Measurements from ENCODE around the gene NDC1.

DNA sequence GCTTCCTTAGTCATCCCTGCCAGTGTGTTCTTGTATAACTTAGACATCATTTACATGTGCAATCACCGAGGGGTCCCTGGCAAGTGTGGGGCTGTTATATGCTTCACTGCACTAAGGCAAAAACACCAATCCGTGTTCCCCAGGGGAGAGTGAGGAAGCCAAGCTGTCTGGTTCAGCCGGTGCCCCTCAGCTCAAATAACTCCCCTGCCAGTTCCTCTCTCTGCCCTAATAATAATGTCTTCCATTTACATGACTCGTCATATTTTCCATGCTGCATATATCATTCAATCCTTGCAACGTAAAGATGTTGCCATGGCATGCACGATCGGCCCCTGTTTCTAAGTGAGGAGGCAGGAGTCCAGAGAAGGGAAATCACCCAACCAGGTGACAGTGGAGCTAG is 24.4 kb upstream of the NDC1 start:
- TF ChIP-seq ZNF565 (CRISPR knock-in tag; conservative IDR thresholded peaks at IDR 0.05; ENCODE audit: low read depth) (no peak), ARNTL (CRISPR knock-in tag; IDR thresholded peaks at IDR 0.05; ENCODE audit: borderline replicate concordance, low read depth) (no peak), PPARA (CRISPR knock-in tag; IDR thresholded peaks at IDR 0.05; ENCODE audit: borderline replicate concordance) (no peak), TOX (CRISPR knock-in tag; IDR thresholded peaks at IDR 0.05; ENCODE audit: borderline replicate concordance) (no peak), GLIS3 (CRISPR knock-in tag; IDR thresholded peaks at IDR 0.05) (no peak), RARB (CRISPR knock-in tag; IDR thresholded peaks at IDR 0.05) (no peak), ZFP3 (CRISPR knock-in tag; IDR thresholded peaks at IDR 0.05) (no peak), ZNF8 (CRISPR knock-in tag; IDR thresholded peaks at IDR 0.05) (no peak), BACH2 (CRISPR knock-in tag; IDR thresholded peaks at IDR 0.05; ENCODE audit: borderline replicate concordance) (no peak), ESRRG (CRISPR knock-in tag; IDR thresholded peaks at IDR 0.05) (no peak)
- TF ChIP-seq, protein P1, sequence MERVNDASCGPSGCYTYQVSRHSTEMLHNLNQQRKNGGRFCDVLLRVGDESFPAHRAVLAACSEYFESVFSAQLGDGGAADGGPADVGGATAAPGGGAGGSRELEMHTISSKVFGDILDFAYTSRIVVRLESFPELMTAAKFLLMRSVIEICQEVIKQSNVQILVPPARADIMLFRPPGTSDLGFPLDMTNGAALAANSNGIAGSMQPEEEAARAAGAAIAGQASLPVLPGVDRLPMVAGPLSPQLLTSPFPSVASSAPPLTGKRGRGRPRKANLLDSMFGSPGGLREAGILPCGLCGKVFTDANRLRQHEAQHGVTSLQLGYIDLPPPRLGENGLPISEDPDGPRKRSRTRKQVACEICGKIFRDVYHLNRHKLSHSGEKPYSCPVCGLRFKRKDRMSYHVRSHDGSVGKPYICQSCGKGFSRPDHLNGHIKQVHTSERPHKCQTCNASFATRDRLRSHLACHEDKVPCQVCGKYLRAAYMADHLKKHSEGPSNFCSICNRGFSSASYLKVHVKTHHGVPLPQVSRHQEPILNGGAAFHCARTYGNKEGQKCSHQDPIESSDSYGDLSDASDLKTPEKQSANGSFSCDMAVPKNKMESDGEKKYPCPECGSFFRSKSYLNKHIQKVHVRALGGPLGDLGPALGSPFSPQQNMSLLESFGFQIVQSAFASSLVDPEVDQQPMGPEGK (CRISPR knock-in tag; IDR thresholded peaks at IDR 0.05; ENCODE audit: borderline replicate concordance): no peak
- TF ChIP-seq, protein P2, sequence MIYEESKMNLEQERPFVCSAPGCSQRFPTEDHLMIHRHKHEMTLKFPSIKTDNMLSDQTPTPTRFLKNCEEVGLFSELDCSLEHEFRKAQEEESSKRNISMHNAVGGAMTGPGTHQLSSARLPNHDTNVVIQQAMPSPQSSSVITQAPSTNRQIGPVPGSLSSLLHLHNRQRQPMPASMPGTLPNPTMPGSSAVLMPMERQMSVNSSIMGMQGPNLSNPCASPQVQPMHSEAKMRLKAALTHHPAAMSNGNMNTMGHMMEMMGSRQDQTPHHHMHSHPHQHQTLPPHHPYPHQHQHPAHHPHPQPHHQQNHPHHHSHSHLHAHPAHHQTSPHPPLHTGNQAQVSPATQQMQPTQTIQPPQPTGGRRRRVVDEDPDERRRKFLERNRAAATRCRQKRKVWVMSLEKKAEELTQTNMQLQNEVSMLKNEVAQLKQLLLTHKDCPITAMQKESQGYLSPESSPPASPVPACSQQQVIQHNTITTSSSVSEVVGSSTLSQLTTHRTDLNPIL (CRISPR knock-in tag; IDR thresholded peaks at IDR 0.05; ENCODE audit: low read depth): no peak
- TF ChIP-seq, protein P3, sequence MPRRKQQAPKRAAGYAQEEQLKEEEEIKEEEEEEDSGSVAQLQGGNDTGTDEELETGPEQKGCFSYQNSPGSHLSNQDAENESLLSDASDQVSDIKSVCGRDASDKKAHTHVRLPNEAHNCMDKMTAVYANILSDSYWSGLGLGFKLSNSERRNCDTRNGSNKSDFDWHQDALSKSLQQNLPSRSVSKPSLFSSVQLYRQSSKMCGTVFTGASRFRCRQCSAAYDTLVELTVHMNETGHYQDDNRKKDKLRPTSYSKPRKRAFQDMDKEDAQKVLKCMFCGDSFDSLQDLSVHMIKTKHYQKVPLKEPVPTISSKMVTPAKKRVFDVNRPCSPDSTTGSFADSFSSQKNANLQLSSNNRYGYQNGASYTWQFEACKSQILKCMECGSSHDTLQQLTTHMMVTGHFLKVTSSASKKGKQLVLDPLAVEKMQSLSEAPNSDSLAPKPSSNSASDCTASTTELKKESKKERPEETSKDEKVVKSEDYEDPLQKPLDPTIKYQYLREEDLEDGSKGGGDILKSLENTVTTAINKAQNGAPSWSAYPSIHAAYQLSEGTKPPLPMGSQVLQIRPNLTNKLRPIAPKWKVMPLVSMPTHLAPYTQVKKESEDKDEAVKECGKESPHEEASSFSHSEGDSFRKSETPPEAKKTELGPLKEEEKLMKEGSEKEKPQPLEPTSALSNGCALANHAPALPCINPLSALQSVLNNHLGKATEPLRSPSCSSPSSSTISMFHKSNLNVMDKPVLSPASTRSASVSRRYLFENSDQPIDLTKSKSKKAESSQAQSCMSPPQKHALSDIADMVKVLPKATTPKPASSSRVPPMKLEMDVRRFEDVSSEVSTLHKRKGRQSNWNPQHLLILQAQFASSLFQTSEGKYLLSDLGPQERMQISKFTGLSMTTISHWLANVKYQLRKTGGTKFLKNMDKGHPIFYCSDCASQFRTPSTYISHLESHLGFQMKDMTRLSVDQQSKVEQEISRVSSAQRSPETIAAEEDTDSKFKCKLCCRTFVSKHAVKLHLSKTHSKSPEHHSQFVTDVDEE (CRISPR knock-in tag; IDR thresholded peaks at IDR 0.05): no peak
- TF ChIP-seq, protein P4, sequence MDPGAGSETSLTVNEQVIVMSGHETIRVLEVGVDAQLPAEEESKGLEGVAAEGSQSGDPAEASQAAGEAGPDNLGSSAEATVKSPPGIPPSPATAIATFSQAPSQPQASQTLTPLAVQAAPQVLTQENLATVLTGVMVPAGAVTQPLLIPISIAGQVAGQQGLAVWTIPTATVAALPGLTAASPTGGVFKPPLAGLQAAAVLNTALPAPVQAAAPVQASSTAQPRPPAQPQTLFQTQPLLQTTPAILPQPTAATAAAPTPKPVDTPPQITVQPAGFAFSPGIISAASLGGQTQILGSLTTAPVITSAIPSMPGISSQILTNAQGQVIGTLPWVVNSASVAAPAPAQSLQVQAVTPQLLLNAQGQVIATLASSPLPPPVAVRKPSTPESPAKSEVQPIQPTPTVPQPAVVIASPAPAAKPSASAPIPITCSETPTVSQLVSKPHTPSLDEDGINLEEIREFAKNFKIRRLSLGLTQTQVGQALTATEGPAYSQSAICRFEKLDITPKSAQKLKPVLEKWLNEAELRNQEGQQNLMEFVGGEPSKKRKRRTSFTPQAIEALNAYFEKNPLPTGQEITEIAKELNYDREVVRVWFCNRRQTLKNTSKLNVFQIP (CRISPR knock-in tag; IDR thresholded peaks at IDR 0.05; ENCODE audit: borderline replicate concordance, low read depth): no peak

All from SK-N-SH treated with all-trans-retinoic acid at 6 μM for 48 hours (cell line).